ENCODE data around the gene PFN3. TPM values are rescaled to one million over a fixed set of nuclear protein-coding genes. Genes with fewer than 3 reads are reported as not detected.
A peak's percentile ranks its signal among the peaks of the same experiment; 100 is the strongest.

Gene PFN3
- total and polyA plus RNA-seq, 2 of the 4 experiments (the other 2 are of a cell fraction) = not detected

GRCh38 chr5:177425196-177425800 lies 24.8 kb upstream of the PFN3 start:
- H4K20me1 ChIP-seq (ENCODE audit: insufficient read depth, low read length) = peaks cover 21% of the 10 kb centered on the region
- BruUV-seq (replicated peaks) = no TSS peak
- TF ChIP-seq POLR2A (IDR thresholded peaks at IDR 0.05; ENCODE audit: low read depth, low read length) (no peak), CHD1 (IDR thresholded peaks at IDR 0.05; ENCODE audit: low read depth, low read length) (no peak), ELK1 (IDR thresholded peaks at IDR 0.05; ENCODE audit: borderline replicate concordance, low read depth, low read length) (no peak), NFE2L2 (IDR thresholded peaks at IDR 0.05; ENCODE audit: low read depth, low read length) (no peak), SMC3 (IDR thresholded peaks at IDR 0.05; ENCODE audit: low read depth, low read length) (no peak), RCOR1 (IDR thresholded peaks at IDR 0.05; ENCODE audit: insufficient replicate concordance, low read length) (no peak), RFX5 (IDR thresholded peaks at IDR 0.05; ENCODE audit: low read depth, low read length) (no peak), RAD21 (IDR thresholded peaks at IDR 0.05; ENCODE audit: low read length) (no peak), FOS (IDR thresholded peaks at IDR 0.05; ENCODE audit: low read depth, low read length) (no peak), MXI1 (IDR thresholded peaks at IDR 0.05; ENCODE audit: borderline replicate concordance, low read depth, low read length) (no peak), MAFK (IDR thresholded peaks at IDR 0.05; ENCODE audit: low read depth, low read length) (no peak)
- TF ChIP-seq, protein P1, sequence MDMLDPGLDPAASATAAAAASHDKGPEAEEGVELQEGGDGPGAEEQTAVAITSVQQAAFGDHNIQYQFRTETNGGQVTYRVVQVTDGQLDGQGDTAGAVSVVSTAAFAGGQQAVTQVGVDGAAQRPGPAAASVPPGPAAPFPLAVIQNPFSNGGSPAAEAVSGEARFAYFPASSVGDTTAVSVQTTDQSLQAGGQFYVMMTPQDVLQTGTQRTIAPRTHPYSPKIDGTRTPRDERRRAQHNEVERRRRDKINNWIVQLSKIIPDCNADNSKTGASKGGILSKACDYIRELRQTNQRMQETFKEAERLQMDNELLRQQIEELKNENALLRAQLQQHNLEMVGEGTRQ (IDR thresholded peaks at IDR 0.05; ENCODE audit: low read depth, low read length) = no peak
- H3K27me3 ChIP-seq (ENCODE audit: control insufficient read depth, insufficient read depth, low read length) = no peaks in the 10 kb centered on the region
- H4K91ac ChIP-seq (ENCODE audit: insufficient read depth, low read depth, low read length) = peak overlapping the region; percentile 96
- H3K27ac ChIP-seq (ENCODE audit: insufficient read depth, low read length) = peak overlapping the region; percentile 85
- peak overlapping the region; percentile 90 for H2BK120ac ChIP-seq (ENCODE audit: low read depth, low read length)
- POLR2A ChIA-PET (ENCODE audit: unreplicated experiment) = interaction anchor here (0.7 kb wide), 1 partner anchor 35 kb away, joined by 3 read pairs; no protein-coding TSS in a partner anchor
- peak overlapping the region; percentile 47 for H3K4me3 ChIP-seq (ENCODE audit: insufficient read depth, low read depth, low read length)
- H3K9ac ChIP-seq (ENCODE audit: low read depth, low read length) = peak overlapping the region; percentile 30
- no peaks in the 10 kb centered on the region for H3K9me3 ChIP-seq (ENCODE audit: control insufficient read depth, insufficient read depth, low read length)
- H4K8ac ChIP-seq (ENCODE audit: low read depth in 2 of 2, low read length in 2 of 2) = peak overlapping the region; percentile 95 to 98
- in situ Hi-C loops (cut with MboI; ENCODE audit: low sequenced_read_pairs) = no loop called here
- dilution Hi-C loops (cut with HindIII; ENCODE audit: low sequenced_read_pairs, unreplicated experiment) = no loop called here
- H3K36me3 ChIP-seq (ENCODE audit: control insufficient read depth, insufficient read depth, low read length) = no peaks in the 10 kb centered on the region
- intact Hi-C loops (cut with micrococcal nuclease) = no loop called here
- H3K23ac ChIP-seq (ENCODE audit: low read depth, low read length) = peak overlapping the region; percentile 83
- peak overlapping the region; percentile 73 for H3K4me2 ChIP-seq (ENCODE audit: low read depth, low read length)
- DNase-seq = no peak
- peaks cover 13 to 40% of the 10 kb centered on the region in 2 experiments for H3K79me1 ChIP-seq (ENCODE audit: low read depth in 1 of 2, low read length in 2 of 2)
- CTCF ChIA-PET = interaction anchor here (3.1 kb wide), 1 partner anchor 22 kb away, joined by 13 read pairs; no protein-coding TSS in a partner anchor
- H3K56ac ChIP-seq (ENCODE audit: extremely low read depth, insufficient read depth, low read length) = peak overlapping the region; percentile 77
- ATAC-seq (ENCODE audit: low read depth) = no peak
- 79% methylated on average over 5 of the region's 13 CpGs; no CpG with 5 or more reads in 1 of the 2 experiments for WGBS, 2 experiments (ENCODE audit: extremely low coverage in 2 of 2, insufficient read length in 1 of 2)
- H3K18ac ChIP-seq (ENCODE audit: low read depth, low read length) = peak overlapping the region; percentile 75
- H4K5ac ChIP-seq (ENCODE audit: low read depth, low read length) = peak overlapping the region; percentile 94
- H3K4me1 ChIP-seq (ENCODE audit: control insufficient read depth, insufficient read depth, low read length) = peaks cover 13% of the 10 kb centered on the region
- H2BK15ac ChIP-seq (ENCODE audit: low read depth, low read length) = peak overlapping the region; percentile 97
- peak overlapping the region; percentile 95 for H2AK9ac ChIP-seq (replicated peaks; ENCODE audit: low read depth, low read length, poor library complexity)
- H3K9me1 ChIP-seq (ENCODE audit: insufficient read depth, low read length) = peaks cover 15% of the 10 kb centered on the region
- H2AK5ac ChIP-seq (ENCODE audit: low read depth, low read length) = peak overlapping the region; percentile 93
- H2AFZ ChIP-seq (replicated peaks; ENCODE audit: low read length, poor library complexity) = peak overlapping the region; percentile 97
- peak overlapping the region; percentile 70 for H2BK5ac ChIP-seq (ENCODE audit: low read depth, low read length, poor library complexity, severe bottlenecking)
- H3K4ac ChIP-seq (ENCODE audit: low read depth, low read length) = peak overlapping the region; percentile 97
- peak overlapping the region; percentile 84 for H2BK20ac ChIP-seq (ENCODE audit: low read depth, low read length)
- peak overlapping the region; percentile 94 for H3K14ac ChIP-seq (replicated peaks; ENCODE audit: low read depth, low read length)

All from IMR-90 (cell line).